Smooth muscle cell (in vitro differentiated cells): ENCODE data around the gene FNDC3B. TPM values are rescaled to one million over a fixed set of nuclear protein-coding genes. Genes with fewer than 3 reads are reported as not detected.

Source experiments
- DNase-seq: peaks from one replicate; lab custom pipeline; 2025; ENCODE audit not compliant: unreplicated experiment; lab: John Stamatoyannopoulos, UW
- H2AFZ ChIP-seq: fragments of 200-600 bp; sonication (generic); 2 replicates; pipeline ENCODE4 v1.6.0; 2016; ENCODE audit warnings: antibody characterized with exemption, low read depth, mild to moderate bottlenecking
- H3F3A ChIP-seq: fragments of 200-600 bp; sonication (generic); 2 replicates; pipeline ENCODE4 v1.6.0; 2017; ENCODE audit warnings: antibody characterized with exemption, low read depth
- H3K27ac ChIP-seq: fragments of 200-600 bp; sonication (generic); 2 replicates; pipeline ENCODE4 v1.5.1; 2016; ENCODE audit warnings: low read depth, mild to moderate bottlenecking
- H3K27me3 ChIP-seq: fragments of 200-600 bp; sonication (generic); 2 replicates; pipeline ENCODE4 v1.6.1; 2016; ENCODE audit warnings: low read depth, mild to moderate bottlenecking
- H3K36me3 ChIP-seq: fragments of 200-600 bp; sonication (generic); 2 replicates; pipeline ENCODE4 v1.5.1; 2016; ENCODE audit warnings: low read depth
- H3K4me1 ChIP-seq: fragments of 200-600 bp; sonication (generic); 2 replicates; pipeline ENCODE4 v1.5.1; 2016; ENCODE audit warnings: low read depth
- H3K4me2 ChIP-seq: fragments of 200-600 bp; sonication (generic); 2 replicates; pipeline ENCODE4 v1.6.0; 2016; ENCODE audit warnings: mild to moderate bottlenecking
- H3K4me3 ChIP-seq: fragments of 200-600 bp; sonication (generic); 2 replicates; pipeline ENCODE4 v1.5.1; 2016; ENCODE audit warnings: mild to moderate bottlenecking
- H3K79me2 ChIP-seq: fragments of 200-600 bp; sonication (generic); 2 replicates; pipeline ENCODE4 v1.6.0; 2016; ENCODE audit warnings: low read depth, mild to moderate bottlenecking
- H3K9ac ChIP-seq: fragments of 200-600 bp; sonication (generic); 2 replicates; pipeline ENCODE4 v1.6.0; 2016; ENCODE audit warnings: low read depth
- H3K9me3 ChIP-seq: fragments of 200-600 bp; sonication (generic); replicated peaks from 2 replicates; pipeline ENCODE4 v1.5.1; 2016; ENCODE audit warnings: low read depth
- H4K20me1 ChIP-seq: fragments of 200-600 bp; sonication (generic); 2 replicates; pipeline ENCODE4 v1.6.0; 2016; ENCODE audit warnings: low read depth
- WGBS: methylation state at CpG from one replicate; pipeline ENCODE4 v1.1.7; 2016; ENCODE audit warnings: low lambda C conversion rate; 5-methylcytosine and 5-hydroxymethylcytosine counted together
- polyA plus RNA-seq: library from polyadenylated mRNA; unstranded; fragments of >200 nt; fragmentation: Nextera tagmentation; extraction: Ambion mirVana; gene quantifications from 2 replicates; pipeline ENCODE4 v1.2.1, GENCODE V29; 2016
- total RNA-seq: library from RNA; depleted of rRNA; stranded (reverse); fragments of >200 nt; gene quantifications from 2 replicates; pipeline ENCODE4 v1.2.3, GENCODE V29; 2014
- TF ChIP-seq, protein P1 (sequence below): fragments of 200-600 bp; sonication (generic); IDR thresholded peaks from 2 replicates; pipeline ENCODE4 v1.5.1; 2017; ENCODE audit warnings: borderline replicate concordance, mild to moderate bottlenecking, antibody characterized with exemption; ENCODE audit not compliant: insufficient read depth, poor library complexity, severe bottlenecking

The FNDC3B gene
- total and polyA plus RNA-seq, 2 experiments from 2014 or later, result 149 to 294 TPM

DNA sequence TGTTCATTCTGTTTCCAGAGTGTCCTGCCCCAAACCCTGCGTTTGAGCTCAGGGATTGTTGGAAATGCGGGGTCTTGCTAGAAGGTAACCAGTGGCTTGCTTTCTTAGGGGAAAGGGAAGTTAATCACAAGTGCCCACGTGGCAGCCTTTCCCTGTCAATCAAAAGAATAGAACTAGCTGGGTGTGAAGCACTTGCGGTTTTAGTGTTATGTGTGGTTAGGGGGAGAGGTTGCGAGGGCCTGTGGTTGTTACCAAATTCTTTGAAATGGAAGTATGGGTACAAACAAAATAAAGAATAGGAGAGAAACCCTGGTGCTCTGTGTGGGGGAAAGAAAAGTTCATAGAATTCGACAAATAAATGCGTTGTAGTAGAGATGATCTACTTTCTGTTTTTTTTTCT, 67.6 kb downstream of the FNDC3B start:
- Histone ChIP-seq H4K20me1 (peaks cover 100% of the 10 kb centered on the region), H3F3A (peaks cover 20% of the 10 kb centered on the region), H2AFZ (no peak overlapping the region), H3K79me2 (peaks cover 97% of the 10 kb centered on the region), H3K4me1 (peaks cover 42% of the 10 kb centered on the region), H3K9ac (no peak overlapping the region), H3K9me3 (no peaks in the 10 kb centered on the region), H3K27ac (peak overlapping the region; percentile 93), H3K27me3 (no peaks in the 10 kb centered on the region), H3K4me3 (no peak overlapping the region), H3K4me2 (peak overlapping the region; percentile 20), H3K36me3 (no peaks in the 10 kb centered on the region)
- WGBS, result 65% methylated on average over 7 of the region's 7 CpGs
- TF ChIP-seq, protein P1, sequence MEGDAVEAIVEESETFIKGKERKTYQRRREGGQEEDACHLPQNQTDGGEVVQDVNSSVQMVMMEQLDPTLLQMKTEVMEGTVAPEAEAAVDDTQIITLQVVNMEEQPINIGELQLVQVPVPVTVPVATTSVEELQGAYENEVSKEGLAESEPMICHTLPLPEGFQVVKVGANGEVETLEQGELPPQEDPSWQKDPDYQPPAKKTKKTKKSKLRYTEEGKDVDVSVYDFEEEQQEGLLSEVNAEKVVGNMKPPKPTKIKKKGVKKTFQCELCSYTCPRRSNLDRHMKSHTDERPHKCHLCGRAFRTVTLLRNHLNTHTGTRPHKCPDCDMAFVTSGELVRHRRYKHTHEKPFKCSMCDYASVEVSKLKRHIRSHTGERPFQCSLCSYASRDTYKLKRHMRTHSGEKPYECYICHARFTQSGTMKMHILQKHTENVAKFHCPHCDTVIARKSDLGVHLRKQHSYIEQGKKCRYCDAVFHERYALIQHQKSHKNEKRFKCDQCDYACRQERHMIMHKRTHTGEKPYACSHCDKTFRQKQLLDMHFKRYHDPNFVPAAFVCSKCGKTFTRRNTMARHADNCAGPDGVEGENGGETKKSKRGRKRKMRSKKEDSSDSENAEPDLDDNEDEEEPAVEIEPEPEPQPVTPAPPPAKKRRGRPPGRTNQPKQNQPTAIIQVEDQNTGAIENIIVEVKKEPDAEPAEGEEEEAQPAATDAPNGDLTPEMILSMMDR, result no peak
- no peak for DNase-seq

DNA sequence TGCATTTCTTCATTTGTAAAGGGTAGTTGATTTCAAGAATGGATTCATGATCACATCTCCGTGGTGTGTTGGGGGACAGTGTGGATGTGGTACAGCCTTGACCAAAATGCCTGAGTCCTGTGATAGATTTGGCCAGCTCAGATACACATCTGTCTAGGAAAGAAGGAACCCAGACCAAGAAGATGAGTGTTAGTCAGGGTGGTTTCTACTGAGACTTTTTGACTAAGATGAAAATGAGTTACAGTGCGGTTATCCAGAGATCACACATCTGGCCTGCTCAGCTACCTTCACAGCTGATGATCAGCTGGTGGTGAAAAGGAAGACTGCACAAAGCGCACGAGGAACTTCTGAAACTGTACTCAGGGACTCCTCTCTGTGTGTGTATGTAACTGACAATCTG, 68.0 kb downstream of the FNDC3B start:
- 85% methylated on average over 4 of the region's 4 CpGs for WGBS

DNA sequence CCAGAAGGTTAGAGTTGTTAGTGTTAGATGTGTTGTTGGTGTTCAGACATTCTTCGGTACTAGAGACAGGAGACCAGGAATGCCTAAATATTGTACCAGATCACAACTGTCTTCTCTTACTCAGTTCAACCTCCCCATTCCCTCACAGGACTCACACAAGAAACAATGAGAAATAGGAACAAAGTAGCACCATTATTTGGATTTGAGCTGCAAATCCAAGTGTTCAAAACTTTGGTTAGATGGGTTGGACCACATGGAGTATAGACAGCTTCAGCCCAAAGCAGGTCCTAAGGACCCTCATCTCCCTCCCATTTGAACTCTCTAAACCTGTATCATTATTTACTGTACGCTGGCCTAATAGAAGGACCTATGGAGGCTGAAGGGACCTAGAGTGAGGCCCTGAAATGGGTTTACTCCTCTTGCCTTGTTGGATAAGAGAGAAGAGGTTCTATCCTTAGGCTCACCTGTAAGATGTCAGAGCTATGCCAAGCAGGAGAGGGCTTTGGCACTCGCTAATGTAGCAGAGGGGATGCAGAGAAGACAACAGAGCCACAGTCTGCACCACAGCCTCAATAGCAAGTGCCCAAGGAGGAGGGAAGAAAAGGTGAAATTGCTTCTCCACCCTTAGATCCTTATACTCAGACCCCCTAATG, 70.9 kb downstream of the FNDC3B start:
- no peaks in the 10 kb centered on the region for H3K9me3 ChIP-seq
- H3F3A ChIP-seq, result peaks cover 28% of the 10 kb centered on the region
- H2AFZ ChIP-seq, result no peak overlapping the region
- H3K4me1 ChIP-seq, result peaks cover 9% of the 10 kb centered on the region
- H3K79me2 ChIP-seq, result peaks cover 98% of the 10 kb centered on the region
- TF ChIP-seq, protein P1, result no peak
- H3K27me3 ChIP-seq, result no peaks in the 10 kb centered on the region
- no peak overlapping the region for H3K9ac ChIP-seq
- no peak overlapping the region for H3K4me2 ChIP-seq
- H3K36me3 ChIP-seq, result no peaks in the 10 kb centered on the region
- peaks cover 100% of the 10 kb centered on the region for H4K20me1 ChIP-seq
- WGBS, result 96% methylated on average over 3 of the region's 3 CpGs
- no peak for DNase-seq
- H3K27ac ChIP-seq, result peak overlapping the region; percentile 9
- no peak overlapping the region for H3K4me3 ChIP-seq

More for the DNA sequence above, 68.0 kb downstream of the FNDC3B start:
- peaks cover 38% of the 10 kb centered on the region for H3K4me1 ChIP-seq
- H3K4me2 ChIP-seq, result peak overlapping the region; percentile 20
- peaks cover 100% of the 10 kb centered on the region for H4K20me1 ChIP-seq
- DNase-seq, result no peak
- H3K36me3 ChIP-seq, result no peaks in the 10 kb centered on the region
- TF ChIP-seq, protein P1, result no peak
- peak overlapping the region; percentile 93 for H3K27ac ChIP-seq
- H2AFZ ChIP-seq, result no peak overlapping the region
- no peak overlapping the region for H3K4me3 ChIP-seq
- peaks cover 21% of the 10 kb centered on the region for H3F3A ChIP-seq
- no peaks in the 10 kb centered on the region for H3K9me3 ChIP-seq
- peaks cover 97% of the 10 kb centered on the region for H3K79me2 ChIP-seq
- H3K27me3 ChIP-seq, result no peaks in the 10 kb centered on the region
- H3K9ac ChIP-seq, result no peak overlapping the region

DNA sequence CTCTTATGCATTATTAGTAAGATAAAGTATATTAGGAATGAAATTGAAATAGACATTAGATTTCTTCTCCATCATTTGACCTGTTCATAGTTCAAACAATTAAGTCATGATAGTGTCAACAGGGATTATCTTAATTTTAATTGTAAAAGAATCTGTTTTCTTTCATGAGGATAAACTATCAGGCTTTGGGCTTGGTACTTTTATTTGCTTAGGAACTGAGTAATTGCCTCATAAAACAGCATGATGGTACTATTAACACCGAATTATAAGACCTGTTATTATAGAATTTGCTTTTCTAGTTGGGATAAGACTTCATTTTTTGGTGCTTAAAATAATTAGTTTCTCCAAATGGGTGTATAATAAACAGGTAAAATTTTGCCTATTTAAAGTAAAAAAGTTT, 71.8 kb downstream of the FNDC3B start:
- peaks cover 6% of the 10 kb centered on the region for H3K36me3 ChIP-seq
- H3K4me3 ChIP-seq, result no peak overlapping the region
- 83% methylated on average over 1 of the region's 1 CpG for WGBS
- H2AFZ ChIP-seq, result no peak overlapping the region
- H3K27ac ChIP-seq, result peak overlapping the region; percentile 58
- no peak for DNase-seq
- peaks cover 9% of the 10 kb centered on the region for H3K4me1 ChIP-seq
- no peaks in the 10 kb centered on the region for H3K27me3 ChIP-seq
- TF ChIP-seq, protein P1, result no peak
- H3K9me3 ChIP-seq, result no peaks in the 10 kb centered on the region
- H3K4me2 ChIP-seq, result no peak overlapping the region
- peaks cover 100% of the 10 kb centered on the region for H4K20me1 ChIP-seq
- H3K79me2 ChIP-seq, result peaks cover 98% of the 10 kb centered on the region
- no peak overlapping the region for H3K9ac ChIP-seq
- H3F3A ChIP-seq, result peaks cover 30% of the 10 kb centered on the region
